Stimulated activated CD4-positive, alpha-beta T cell treated with anti-CD3 and anti-CD28 coated beads, Interleukin-4, amount 100 ng/mL, for 24 hours (primary cell): ENCODE results near the gene COL21A1.
"Not testable (repeated sequence)": the region's sequence is repeated elsewhere in the genome, so short reads cannot be mapped to it uniquely, and the experiment has no call there.

Source experiments
- DNase-seq: peaks from one replicate; pipeline ENCODE4 v3.0.0-alpha.2; 2020

COL21A1 gene

DNA sequence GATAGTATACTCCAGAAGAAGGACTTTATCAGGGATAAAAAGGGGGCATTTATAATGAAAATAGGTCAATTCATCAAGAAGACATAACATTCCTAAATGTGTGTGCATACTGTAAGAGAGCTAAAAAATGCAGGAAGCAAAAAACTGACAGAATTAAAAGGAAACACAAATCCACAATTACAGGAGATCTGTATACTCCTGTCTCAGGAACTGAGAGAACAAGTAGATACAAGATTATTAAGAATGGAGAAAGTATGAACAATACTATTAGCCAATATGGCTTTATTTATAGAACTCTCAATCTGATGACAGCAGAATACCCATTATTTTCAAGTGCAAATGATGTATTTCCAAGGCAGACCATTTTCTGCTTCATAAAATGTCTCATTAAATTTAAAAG lies 204.3 kb downstream of the COL21A1 start:
- DNase-seq: no peak

DNA sequence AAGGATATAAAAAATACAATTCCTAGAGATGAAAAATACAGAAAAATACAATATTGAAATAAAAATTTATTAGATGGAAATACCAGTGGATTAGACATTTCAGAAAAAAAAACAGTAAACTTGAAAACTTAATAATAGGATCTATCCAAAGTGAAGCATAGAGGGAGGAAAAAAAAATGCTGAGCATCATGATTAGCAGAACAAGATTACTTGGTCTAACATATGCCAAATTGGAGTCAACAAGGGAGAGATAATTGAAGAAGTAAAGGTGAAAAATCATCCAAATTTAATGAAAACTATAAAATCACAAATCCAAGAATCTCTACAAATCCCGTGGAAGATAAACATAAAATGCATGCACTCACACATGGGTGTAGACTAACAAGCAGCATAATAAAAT lies 205.8 kb downstream of the COL21A1 start:
- DNase-seq: no peak

DNA sequence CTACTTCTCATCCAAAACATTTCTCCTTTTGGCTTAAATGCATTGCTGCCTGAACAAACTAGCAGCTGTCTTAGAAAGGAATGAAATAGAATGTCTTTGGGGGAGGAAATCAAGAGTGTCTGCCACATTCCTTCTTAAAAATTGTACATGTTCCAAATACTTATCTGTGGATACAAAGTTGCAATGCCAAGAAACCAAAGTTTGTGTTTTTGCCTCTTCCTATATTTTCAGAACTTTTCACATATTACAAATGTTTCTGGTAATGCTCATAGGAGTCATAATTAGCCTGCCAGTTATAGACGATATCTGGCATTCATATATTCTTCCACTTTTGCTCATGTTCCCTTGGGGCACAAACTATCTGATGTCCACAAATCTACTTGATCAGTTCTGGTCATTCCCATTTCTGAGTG lies 206.5 kb downstream of the COL21A1 start:
- no peak for DNase-seq

DNA sequence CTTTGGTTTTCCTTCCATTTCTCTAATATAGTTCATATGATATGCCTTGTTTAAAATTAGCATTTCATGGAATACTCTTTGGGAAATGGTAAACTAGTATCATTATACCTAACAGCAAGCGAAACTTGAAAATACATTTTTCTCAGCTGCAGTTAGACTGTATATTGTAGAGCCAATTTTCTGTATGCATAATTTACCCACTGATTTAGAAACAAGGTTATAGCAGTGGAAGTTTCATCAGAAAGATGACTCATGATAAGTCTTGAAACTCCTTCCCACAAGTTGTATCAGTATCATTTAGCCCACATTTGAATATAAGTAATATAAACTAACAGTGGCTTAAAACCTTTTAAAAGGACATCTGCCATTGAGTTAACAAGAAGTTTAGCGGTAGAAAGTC lies 207.2 kb downstream of the COL21A1 start:
- DNase-seq: no peak

DNA sequence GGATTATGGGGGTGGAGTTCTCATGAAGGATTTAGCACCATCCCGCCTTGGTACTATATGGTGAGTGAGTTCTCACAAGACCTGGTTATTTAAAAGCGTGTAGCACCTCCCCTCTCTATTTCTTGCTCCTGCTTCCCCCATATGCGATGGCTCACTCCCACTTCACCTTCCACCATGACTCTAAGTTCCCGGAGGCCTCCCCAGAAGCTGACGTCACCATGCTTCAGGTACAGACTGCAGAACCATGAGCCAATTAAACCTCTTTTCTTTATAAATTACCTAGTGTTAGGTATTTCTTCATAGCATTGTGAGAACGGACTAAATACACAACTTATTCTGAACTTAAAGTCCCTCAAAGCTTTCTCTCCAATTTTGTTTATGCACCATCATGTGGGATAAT lies 208.6 kb downstream of the COL21A1 start:
- DNase-seq: no peak

DNA sequence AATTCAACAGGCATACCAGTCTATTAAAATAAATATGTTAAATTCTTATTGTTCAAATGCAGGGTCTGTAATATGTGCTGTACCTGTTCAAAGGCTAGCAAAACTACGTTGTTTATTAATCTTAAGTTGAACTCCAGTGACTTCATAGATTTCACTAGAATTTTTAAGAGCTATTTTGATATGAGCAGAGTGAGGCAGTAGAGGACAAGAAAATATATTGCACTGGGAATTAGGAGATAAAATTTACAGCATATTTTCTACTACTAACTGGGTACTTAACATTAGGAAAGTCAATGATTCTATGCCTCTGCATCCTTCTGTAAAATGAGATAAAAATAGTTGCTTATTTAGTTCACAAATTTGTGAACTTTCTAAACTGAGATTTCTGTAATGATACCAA lies 209.8 kb downstream of the COL21A1 start:
- no peak for DNase-seq

DNA sequence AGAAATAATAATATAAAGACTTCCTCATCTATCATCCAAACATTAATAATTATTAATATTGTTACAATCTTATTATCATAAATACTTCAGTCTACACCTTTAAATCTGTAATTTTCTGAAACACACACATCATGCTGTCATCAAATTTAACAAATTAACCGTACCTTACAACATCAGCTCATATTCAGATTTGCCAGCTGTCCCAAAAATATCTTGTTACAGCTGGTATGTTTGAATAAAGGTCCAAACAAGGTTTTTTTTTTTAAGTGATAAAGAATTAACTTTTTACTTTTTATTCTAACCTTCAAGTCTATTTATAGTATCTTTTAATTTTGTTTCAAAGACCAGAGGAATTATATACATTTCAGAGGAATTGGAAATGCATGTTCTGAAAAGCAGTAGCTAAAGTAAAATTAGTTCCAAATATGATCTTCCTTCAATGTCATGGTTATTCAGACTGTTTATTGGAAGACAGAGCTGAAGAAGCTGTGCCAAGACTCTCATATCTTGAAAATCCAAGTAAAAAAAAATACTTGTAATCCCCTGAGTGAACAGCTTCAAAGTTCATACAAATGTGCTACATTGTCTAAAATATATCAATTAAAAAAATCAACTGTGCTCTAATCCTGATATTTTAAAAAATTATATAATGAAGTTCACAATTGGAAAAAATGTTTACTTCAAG lies 210.3 kb downstream of the COL21A1 start:
- DNase-seq: no peak

DNA sequence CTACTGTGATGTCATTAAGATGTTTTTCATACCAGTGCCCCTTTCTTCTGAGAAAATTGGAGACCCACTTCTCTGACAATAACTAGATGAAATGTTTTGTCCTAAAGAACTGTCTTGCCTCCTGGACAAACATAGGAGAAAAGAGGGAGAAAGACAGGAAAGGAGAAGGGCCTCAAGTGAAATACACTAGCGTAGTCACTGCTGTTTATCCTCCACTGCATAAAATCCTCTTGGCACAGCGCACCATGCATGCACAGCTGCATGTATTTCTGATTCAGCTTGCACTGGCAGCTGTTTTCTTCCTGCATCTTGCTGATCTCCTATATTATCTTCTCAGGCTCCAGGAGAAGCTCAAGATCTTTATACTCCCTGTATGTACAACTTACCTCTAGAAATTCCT lies 214.0 kb downstream of the COL21A1 start:
- no peak for DNase-seq

DNA sequence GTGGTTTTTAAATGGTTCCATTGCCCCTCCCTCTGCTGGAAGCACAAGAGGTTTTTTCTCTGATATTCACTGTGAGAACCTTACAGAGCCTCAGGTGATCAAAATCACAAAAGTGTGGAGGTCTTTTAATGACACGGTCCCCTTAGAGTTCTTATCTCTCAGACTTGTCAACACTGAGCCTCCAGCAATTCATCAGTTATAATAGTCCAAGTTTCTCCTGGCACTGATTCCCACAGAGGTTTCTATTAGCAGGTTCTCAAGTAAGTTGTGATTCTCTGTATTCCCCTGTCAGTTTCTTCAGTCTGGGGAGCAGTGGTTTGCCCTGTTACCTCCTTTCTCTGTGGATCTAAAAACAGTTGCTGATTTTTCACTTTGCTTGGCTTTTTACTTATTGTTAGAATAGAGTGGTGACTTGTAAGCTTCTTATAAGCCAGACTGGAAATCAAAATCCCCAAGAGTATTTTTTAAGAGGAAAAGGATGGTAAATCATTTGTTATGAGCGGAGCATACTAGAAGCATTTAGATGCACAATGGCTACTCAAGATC lies 214.6 kb downstream of the COL21A1 start:
- DNase-seq: no peak

DNA sequence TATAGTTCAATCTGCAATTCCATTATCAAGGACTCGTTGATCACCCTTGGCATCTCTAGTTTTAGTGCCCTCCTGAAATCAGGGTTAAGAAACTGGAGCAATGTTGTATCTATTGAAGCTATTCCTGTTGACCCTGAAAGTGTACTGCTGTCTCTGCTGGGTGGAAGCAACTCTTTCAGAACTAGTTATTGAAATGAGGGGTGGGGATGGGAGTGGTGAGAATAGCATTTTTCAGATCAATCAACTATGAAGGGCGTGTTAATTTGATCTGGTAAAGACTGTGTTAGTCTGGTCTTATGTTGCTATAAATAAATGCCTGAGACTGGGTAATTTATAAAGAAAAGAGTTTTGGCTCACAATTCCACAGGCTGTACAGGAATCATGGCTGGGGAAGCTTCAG lies 219.5 kb downstream of the COL21A1 start:
- DNase-seq: no peak

DNA sequence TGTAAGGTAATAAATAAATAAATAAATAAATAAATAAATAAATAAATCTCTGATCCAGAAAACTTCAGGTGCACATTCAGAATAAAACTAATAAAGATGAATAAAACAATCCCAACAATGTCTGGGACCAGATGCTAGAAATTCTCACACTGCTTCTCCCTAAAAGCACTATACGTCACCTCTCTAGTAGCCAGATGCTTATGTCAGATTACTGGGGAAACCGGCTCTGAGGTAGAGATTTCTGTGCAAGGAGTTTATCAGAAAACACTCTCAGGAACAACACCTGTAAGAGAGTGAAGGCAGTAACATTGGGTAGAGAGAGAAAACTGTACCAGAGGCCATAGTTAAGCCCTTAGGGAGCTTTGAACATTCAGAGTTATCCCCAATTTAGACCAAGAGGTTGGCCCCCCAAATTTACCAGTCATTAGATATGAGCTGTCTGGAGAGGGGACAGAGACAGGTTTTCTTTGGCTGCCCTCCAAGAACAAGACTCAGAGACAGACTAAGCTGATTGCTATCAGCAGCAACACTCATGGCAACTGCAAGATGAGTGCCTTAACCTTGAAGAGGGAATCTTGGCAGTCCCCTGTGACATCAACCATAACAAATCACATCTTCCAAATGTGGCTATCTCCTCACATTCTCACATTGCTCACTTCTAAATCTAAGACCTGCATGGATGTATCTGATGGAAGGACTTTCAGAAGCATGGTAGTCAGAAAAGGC lies 220.8 kb downstream of the COL21A1 start:
- DNase-seq: no peak

DNA sequence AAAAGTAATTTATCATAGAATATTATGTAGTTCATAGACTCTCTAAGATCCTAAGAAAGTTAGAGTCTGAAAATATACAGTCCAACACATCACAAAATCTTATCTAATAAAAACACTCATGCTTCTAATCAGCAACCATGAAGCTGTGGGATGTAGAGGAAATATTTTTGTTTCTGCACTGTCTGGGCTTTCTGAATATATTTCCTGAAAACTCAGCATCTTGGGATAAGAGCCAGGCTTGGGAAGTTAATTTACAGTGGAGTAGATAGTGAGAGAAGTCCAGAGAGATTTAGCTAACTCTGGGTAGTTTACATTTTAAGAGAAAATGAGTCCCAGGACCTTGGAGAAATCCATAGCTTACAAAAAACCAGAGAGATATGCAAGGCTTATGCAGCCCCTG lies 221.6 kb downstream of the COL21A1 start:
- no peak for DNase-seq

DNA sequence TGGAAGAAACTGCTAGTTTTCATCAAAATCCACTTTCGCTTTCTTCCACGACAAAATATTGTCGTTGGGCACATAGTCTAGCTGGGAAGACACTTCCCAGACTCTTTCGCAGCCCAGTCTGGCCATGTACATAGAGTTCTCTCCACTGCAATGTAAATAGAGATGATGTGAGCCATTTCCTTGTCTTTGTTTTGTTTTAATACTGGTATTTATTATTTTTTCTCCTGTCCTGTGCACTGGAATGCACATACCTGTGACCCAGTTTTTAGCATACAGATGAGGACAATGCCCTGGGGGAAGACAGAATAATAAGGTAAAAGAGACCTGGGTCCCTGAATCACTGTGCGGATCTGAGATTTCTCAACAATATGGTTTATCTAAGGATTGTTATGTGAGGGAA lies 222.4 kb downstream of the COL21A1 start:
- no peak for DNase-seq

DNA sequence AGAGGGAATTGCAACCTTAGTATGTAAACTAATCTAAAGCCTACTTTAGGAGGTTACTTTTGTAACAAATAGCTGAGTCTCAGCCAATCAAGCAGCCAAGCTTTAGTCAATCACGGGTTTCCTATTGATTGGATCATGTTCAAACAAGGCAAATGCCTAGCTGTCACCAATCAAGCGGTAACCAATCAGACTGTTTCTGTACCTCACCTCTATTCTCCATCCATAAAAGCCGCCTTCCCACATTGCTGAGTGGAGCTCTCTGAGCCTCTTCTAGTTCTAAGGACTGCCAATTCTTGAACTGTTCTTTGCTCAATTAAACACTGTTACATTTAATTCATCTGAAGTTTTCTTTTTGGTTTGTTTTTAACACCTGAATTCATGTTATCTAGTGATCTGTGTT lies 223.6 kb downstream of the COL21A1 start:
- DNase-seq: no peak

DNA sequence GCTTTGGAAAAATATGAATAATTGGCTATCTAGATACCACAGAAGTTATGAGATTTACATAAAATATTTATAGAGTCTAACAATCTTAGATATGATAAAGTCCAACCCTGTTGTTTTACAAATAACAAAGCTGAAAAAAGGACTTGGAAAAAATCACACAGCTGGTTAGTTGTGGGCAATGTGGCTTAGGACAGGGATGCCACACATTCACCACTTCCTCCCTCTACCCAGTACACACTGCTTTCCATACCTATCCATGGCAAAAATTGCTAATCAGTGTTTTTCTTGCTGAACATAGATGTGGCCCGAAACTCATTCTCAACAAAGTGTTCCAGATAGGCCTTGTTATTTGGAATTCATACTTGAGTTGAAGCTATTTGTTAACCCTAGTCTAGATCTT lies 224.7 kb downstream of the COL21A1 start:
- no peak for DNase-seq

DNA sequence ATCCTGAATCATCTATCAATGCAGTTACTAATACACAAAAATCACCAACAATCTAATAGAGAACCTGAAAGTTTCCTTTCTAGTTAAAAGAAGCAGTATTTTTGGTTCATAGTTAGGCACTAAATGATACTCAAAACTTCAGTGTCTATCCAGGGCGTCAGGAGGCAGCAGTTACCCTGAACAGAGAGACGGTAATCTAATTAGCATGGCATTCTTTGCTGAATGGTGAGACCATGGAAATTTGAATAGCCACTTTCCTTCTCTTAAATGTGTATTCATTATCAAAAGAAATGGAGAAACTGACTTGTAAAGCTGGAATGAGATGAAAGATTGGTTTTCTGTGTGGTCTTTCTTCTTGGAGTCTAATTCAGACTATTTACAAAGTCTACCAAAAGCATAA lies 225.4 kb downstream of the COL21A1 start:
- DNase-seq: no peak

DNA sequence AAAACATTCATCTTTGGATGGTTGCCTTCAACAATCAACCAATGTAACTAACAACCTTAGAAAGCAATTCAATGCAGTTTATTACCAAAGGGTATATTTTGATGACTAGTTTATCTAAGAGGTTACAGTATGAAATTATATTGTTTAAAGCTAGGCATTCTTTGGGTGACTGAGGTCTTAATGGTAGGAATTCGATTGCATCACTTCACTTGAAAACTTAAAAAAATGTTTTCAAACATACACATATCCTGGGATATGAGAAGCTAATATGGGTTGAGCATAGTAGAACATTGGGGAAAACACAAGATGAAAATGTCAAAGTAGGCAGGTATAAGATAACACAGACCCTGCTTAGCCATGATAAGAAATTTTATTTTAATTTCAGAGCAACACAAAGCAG lies 227.4 kb downstream of the COL21A1 start:
- DNase-seq: no peak

DNA sequence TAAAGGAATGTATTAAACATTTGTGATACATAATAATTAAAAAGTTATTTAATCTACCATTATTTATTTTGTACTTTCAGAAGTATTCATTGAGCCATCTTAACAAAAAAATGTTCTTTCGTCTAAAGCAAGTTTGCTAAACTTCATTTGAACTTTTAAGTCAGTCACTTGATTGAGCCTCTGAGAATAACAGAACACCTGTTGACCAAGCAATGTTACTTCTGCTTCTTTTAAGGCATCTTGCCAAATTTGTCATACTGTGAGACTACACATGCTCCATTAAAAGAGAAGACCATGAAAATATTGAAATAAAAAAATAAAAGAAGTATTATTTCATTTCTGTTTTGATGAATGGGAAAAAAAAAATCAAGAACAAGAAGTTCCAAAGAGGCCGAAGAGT lies 230.2 kb downstream of the COL21A1 start:
- no peak for DNase-seq

DNA sequence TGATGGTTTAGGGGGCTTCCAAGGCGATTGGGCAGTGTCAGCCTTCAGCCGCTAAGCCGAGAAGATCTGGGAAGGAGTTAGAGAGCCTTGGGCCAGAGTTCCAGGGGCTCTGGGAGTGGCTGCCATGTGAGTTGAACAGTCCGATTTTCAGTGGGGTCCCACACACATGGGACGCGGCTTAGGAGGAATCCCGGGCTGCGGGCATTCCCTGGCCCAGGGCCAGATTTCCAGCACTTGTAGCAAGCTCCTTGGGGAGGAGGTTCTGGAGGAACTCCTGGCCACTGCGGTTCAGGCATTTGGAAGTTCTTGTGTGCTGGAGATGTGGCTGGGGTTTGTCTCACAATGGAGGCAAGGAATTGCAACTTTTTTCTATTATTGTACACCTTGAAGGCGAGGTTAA lies 233.3 kb downstream of the COL21A1 start:
- not testable (repeated sequence) for DNase-seq

DNA sequence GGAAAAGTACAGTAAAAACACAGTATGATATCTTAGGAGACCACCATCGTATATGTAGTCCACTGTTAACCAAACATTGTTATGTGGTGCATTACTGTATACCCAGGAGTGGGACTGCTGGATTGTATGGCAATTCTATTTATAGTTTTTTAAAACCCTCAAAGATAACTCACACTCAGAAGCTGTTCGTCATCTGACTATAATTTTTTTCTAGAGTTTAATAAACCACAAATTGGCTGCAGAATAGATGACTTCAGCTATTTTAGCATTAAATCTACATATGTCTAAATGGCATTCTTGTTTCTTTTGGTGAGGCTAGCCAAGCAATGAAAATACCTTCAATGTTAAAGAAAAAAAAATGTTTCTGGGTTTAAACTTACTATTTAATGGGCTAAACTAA lies 237.7 kb downstream of the COL21A1 start:
- DNase-seq: no peak
